Renal pelvis (tissue), 4 donors: ENCODE data around the gene ITGA2B. TPM values are rescaled to one million over a fixed set of nuclear protein-coding genes. Genes with fewer than 3 reads are reported as not detected.
A peak's percentile ranks its signal among the peaks of the same experiment; 100 is the strongest.
"Not testable (repeated sequence)": the region's sequence is repeated elsewhere in the genome, so short reads cannot be mapped to it uniquely, and the experiment has no call there.

Experiments
- DNase-seq: peaks from one replicate; pipeline ENCODE4 v3.0.0-alpha.2; 2013
- polyA plus RNA-seq, 3 donors: library from polyadenylated mRNA; unstranded; fragments of 120-200 nt; gene quantifications; one replicate each; pipeline ENCODE4 v1.2.1, GENCODE V29; 2013; ENCODE audit not compliant: insufficient read length in 3 of 3

ITGA2B gene
- polyA plus RNA-seq, 3 donors: 5.4 to 7.0 (median 5.5) TPM

DNA sequence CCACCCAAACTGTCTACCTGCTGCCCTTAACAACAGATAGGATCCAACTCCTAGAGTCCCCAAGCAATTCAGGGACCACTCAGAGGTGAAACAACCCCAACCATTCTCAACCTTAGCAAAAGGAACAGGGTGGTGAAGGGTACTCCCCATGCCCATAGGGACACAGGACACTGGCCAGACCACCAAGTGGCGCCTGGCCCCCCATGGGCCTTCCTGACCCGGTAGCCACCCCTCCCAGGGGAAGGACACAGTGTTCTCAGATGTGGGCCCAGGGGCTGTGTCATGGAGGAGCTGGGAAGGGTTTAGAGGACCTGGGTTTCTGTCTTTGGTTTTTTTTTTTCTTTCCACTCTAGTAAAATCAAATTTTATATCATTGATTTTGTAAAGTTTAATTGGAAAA, 55.1 kb downstream of the ITGA2B start:
- no peak for DNase-seq

DNA sequence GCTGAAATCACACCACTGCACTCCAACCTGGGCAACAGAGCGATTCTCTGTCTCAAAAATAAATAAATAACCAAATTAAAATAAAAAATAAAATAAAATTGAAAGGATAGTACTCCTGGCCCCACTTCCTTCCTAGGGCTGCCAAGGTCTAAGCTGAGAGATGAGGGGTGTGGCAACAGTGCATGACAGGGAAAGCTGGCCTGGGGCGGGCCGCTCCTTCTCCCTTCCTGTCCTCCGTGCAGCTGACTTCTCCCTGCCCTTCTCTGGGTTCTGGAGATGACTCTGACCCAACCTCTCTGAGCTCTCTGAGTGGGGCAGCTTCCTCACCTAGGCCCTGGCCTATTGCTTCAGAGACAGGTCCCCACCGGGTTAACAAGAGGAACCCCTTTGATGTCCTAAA, 56.1 kb downstream of the ITGA2B start:
- no peak for DNase-seq

DNA sequence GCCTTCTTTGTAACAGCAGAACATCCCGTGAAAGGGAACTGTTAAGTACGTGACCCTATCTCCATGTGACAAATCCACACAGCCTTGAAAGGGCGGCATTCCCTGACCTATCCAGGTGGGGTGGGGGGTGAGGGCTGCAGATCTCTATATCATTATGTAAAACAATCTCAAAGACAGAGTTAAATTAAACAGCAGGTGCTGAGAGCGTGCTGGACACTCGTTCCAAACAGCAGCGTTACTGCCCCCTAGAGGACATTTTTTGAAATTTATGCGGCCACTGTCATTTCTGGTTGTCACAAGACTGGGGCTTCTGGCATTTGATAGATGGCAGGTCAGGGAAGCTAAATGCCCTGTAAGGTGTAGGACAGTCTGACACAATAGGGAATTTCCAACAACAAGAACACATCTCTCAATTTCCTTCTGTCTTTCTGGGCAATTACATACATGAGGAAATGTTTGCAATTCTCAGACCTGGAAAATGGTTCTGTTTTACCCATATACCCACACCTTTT, 58.1 kb downstream of the ITGA2B start:
- no peak for DNase-seq

DNA sequence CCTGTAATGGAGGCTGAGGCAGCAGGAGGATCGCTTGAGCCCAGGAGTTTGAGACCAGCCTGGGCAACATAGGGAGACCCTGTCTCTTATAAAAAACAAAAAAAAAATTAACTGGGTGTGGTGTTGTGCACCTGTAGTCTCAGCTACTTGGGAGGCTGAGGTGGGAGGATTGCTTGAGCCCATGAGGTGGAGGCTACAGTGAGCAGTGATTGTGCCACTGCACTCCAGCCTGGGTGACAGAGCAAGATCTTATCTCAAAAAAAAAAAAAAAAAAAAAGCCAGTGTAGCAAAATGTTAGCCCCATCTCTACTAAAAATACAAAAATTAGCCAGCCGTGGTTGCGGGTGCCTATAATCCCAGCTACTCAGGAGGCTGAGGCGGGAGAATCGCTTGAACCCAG, 59.2 kb downstream of the ITGA2B start:
- DNase-seq: not testable (repeated sequence)

DNA sequence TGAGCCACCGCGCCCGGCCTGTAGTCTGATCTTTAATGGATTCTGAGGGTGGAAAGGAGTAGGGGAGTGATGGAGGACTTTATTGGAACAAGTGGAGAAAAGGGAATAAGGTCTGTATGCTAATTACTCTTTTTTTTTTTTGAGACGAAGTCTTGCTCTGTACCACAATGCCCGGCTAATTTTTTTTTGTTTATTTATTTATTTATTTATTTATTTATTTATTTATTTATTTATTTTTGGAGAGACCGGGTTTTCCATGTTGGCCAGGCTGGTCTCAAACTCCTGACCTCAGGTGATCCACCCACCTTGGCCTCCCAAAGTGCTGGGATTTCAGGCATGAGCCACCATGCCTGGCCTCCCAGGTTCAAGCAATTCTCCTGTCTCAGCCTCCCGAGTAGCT, 59.9 kb downstream of the ITGA2B start:
- not testable (repeated sequence) for DNase-seq

DNA sequence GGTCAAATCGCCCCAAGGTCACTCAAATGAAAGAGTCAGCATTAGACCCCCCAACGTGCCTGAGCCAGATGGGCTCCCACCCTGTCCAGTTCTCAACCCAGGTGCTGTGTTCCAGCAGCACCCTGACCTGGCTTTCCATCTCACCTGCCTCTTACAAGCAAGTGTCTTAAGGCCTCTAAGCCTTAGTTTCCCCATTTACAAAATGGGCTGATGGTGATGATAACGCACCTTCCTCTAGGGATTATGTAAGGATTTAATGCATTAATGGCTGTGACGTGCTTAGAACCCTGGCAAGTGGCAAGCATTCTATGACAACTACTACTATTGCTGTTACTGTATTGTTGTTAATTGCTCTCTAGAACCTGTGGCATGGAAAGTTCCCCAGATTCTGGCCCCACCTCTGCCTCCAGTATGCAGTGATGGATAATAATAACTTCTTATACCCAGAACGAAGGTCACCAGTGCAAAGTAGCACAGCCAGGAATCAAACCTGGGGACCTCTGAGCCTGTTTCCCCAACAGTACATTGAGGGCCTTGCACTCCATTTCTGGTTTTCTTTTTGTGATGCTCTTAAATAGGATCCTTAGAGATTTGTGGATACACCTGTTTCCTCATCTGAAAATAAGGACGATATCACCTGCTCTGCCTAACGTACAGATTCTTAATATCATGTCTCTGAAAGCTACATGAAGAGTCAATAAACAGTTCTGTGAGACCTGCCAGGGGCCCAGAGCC, 61.6 kb downstream of the ITGA2B start:
- DNase-seq: no peak

DNA sequence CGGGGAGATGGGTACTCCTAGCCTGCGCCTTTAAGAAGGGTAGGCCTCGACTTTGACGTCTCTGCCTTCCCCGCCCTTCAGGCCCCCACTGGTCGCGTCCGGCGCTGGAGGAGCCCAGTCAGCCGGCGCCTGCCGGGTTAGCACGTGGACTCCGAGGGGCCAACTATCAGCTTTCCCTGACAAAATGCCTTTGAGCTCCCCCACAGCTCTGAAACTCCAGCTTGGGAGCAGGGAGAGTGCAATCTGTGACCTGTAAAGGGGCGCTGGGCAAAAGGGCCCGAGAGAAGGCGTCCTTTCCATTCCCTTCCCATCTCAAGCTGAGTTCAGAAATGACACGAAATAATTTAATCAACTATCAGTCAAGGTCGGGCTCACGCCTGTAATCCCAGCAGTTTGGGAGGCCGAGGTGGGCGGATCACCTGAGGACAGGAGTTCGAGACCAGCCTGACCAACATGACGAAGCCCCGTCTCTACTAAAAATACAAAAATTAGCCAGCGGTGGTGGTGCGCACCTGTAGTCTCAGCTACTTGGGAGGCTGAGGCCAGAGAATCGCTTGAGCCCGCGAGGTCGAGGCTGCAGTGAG, 62.5 kb downstream of the ITGA2B start:
- peak; percentile 96 for DNase-seq

DNA sequence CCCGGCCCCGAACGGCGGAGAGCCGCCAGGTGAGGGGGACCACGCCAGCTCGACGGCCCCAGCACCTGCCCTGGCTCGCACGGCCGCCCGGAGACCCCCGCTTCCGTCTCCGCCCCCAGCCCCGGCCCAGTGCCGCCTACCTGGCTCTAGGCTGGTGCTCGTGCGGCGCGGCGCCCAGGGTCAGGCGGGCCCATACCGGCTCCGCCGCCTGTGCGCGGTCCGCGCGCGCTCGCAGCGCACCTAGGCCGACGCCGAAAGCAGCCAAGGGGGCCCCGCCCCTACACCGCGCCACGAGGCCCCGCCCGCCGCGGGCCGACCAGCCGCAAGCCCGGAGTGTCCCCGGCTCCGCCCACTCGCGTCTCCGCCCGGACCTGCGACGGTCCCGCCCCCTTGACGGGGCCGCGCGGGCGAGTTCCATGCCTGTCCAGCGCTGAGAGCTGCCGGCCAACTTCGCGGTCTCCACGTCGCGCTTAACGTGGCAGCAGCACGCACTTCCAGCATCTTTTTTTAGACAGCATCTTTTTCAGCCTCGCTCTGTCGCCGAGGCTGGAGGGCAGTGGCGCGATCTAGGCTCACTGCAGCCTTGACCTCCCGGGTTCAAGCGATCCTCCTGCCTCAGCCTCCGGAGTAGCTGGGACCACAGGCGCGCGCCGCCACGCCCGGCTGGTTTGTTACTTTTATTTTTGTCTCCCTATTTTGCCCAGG, 64.7 kb downstream of the ITGA2B start, which contains the start of gene SLC25A39:
Gene SLC25A39 (minus strand): TSS at position 253 of the 705 bp plus-strand sequence. CDS start 1,261 bp downstream, outside the sequence.
- DNase-seq: peak; percentile 93

DNA sequence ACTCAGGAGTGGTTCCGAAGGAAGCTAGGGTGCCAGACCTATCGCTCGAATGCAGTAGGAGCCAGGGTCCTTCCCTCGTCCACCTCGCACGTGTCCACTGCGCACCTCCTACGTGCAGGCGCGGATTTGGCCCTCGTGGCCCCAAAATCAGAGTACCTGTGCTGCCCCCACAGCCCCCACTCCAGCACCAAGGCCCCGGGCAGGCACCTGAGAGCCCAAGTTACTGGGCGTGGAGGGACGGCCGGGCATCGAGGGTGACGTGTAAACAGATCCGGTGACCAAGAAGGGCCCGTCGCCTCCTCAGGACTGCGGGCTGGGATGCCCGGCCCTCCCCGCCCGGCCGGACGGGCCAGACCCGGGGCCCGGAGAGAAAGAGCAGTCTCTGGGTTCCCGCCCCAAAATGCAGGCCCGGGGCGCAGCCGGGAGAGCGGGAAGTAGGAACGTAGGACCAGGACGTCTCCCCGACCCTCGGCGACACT, 65.3 kb downstream of the ITGA2B start:
- DNase-seq: no peak

DNA sequence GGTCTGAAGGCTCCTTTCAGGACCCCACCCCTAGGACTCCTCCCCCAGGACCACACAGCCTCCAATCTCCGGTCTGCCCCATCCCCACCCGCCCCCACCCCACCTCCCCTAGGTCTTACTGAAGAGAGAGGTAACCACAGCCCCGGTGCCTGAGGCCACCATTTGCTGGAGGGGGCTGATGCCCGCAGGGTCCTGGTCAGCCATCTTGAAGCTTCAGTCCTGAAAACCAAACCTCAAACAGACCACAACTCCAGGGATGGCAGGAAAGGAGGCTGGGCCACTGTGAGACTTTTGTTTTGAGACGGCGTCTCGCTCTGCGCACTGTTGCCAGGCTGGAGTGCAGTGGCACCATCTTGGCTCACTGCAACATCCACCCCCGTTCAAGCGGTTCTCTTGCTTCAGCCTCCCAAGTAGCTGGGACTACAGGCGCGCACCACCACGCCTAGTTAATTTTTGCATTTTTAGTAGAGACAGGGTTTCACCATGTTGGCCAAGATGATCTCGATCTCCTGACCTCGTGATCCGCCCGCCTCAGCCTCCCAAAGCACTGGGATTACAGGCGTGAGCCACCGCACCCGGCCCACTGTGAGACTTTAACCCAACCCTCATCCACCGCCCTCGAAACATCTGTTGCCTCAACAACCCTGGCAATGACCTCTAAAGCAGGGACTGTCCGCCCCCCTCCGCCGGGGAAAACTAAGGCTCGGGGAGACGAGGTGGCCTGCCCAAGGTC, 65.9 kb downstream of the ITGA2B start:
- no peak for DNase-seq

DNA sequence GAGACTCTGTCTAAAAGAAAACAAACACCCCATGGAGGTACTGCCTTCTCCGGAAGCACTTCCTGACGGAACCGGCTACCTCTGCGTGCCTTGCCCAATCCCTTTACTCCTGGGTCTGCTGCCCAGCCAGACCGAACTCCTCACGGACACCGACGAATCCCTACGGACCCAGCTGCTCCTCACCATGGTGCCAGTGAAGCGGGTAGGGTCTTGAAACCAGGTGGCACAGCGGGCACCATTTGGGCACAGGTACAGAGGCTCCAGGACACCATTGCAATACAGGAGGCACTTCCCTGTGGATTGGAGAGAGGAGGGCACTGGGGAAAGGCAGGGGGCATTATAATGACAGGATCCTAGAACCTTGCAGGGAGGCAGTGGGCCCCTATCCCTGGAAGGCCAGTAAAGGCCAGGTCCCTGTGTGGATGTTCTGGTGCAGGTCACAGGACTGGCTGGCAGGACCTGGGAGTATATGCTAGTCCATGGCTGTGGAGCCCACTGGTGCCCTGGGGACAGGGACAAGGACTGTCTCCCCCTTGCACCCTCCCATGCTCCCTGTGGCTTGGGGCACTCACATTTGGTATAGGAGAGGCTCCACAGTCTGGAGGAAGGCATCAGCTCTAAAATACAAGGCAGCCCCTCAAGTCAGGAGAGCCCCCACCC, 67.1 kb downstream of the ITGA2B start:
- DNase-seq: no peak

Other genes starting within 250 kb of the ITGA2B start
- 1 to 10 TPM; 4.8 to 5.8 (median 5.5) TPM for gene HROB, start 247.7 kb downstream of the ITGA2B start, polyA plus RNA-seq
- 1 to 10 TPM; 2.1 to 4.7 (median 4.4) TPM for gene ASB16, start 218.9 kb downstream of the ITGA2B start, polyA plus RNA-seq
- gene TMUB2, start 202.7 kb downstream of the ITGA2B start, polyA plus RNA-seq: 10 to 100 TPM; 50.3 to 60.8 (median 50.4) TPM
- 10 to 100 TPM; 62.8 to 76.8 (median 64.6) TPM for gene ATXN7L3, start 189.8 kb downstream of the ITGA2B start, polyA plus RNA-seq
- 100 to 1,000 TPM; 120 to 138 (median 125) TPM for gene UBTF, start 170.0 kb downstream of the ITGA2B start, polyA plus RNA-seq
- 10 to 100 TPM in 1 of 3 donors, 1 to 10 TPM in 2; 6.4 to 11.2 (median 8.5) TPM for gene SLC4A1, start 121.5 kb downstream of the ITGA2B start, polyA plus RNA-seq
- 1 to 10 TPM; 1.7 to 2.7 (median 1.7) TPM for gene RUNDC3A, start 81.0 kb downstream of the ITGA2B start, polyA plus RNA-seq
- gene SLC25A39, start 64.8 kb downstream of the ITGA2B start, polyA plus RNA-seq: 100 to 1,000 TPM; 107 to 135 (median 117) TPM
- 100 to 1,000 TPM; 270 to 310 (median 292) TPM for gene GRN, start 44.3 kb downstream of the ITGA2B start, polyA plus RNA-seq
- 10 to 100 TPM; 42.7 to 54.6 (median 49.1) TPM for gene FAM171A2, start 25.8 kb downstream of the ITGA2B start, polyA plus RNA-seq
- gene GPATCH8, start 113.8 kb upstream of the ITGA2B start, polyA plus RNA-seq: 10 to 100 TPM; 37.9 to 62.8 (median 59.8) TPM
- gene FZD2, start 167.8 kb upstream of the ITGA2B start, polyA plus RNA-seq: 10 to 100 TPM; 30.7 to 48.9 (median 38.2) TPM